Stimulated activated CD8-positive, alpha-beta memory T cell treated with anti-CD3 and anti-CD28 coated beads, Interleukin-7, amount 100 ng/mL, for 48 hours (primary cell): ENCODE results near the gene ARHGAP31.
"Not testable (repeated sequence)": the region's sequence is repeated elsewhere in the genome, so short reads cannot be mapped to it uniquely, and the experiment has no call there.

Experiments
- DNase-seq, 2 donors: peaks; one replicate each; pipeline ENCODE4 v3.0.0-alpha.2; 2020; ENCODE audit warnings: low read depth in 1 of 2; ENCODE audit errors: extremely low read depth in 1 of 2

The ARHGAP31 gene

DNA sequence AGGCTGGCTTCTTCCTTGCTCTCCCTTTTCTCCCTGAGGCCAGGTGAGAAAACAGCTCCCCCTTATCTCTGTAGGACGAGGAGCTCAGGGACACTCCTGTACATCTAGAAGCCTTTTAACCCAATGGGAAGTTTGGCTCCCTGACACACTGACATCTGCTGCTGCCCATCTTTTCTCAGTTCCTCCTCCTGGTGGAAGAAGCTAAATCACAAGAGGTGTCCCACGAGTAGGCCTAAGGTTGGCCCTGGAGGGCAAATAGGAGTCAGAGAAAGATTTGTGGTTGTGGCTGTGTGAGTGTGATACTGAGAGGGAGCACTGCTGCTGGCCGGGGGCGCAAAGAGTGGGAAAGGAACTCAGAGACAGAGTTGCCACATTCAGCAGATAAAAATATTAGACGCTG lies 49.5 kb downstream of the ARHGAP31 start:
- no peak for DNase-seq

DNA sequence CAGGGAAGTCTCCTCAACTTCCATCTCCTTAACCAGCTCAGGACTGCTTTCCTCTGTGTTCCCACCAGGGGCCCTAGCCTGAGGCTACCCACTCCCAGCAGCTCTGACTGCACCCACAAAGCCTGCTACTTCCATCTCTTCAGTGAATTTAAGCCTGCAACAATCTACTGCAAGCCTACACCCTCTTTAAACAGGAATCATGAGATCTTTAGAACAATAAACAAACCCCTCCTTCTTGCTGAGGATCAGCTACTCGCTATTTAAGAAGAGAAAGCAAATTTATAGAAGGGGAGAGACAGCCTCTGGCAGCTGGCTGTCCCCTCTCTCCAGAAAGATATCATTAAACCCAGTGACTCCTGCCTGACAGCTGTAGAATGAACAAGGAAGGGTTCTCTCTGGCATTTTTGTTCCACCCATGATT lies 51.9 kb downstream of the ARHGAP31 start:
- no peak for DNase-seq

DNA sequence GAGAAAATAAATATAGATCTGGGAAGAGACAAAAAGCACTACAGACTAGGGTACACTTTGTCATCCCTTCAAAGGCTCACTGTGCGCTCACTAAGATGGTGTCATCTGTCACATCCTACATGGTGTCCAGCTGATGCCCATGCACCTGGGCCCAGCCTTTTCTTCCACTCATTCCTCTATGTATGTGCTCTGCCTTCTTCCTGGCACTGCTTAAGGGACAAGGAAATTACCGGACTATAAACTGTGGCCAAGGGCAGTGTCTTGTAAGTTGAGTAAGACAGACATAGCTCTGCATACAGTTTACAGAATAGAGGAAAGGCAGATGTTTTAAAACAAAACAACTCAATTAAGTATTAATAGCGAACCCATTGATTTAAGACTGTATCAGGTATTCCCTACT lies 52.9 kb downstream of the ARHGAP31 start:
- DNase-seq: no peak

DNA sequence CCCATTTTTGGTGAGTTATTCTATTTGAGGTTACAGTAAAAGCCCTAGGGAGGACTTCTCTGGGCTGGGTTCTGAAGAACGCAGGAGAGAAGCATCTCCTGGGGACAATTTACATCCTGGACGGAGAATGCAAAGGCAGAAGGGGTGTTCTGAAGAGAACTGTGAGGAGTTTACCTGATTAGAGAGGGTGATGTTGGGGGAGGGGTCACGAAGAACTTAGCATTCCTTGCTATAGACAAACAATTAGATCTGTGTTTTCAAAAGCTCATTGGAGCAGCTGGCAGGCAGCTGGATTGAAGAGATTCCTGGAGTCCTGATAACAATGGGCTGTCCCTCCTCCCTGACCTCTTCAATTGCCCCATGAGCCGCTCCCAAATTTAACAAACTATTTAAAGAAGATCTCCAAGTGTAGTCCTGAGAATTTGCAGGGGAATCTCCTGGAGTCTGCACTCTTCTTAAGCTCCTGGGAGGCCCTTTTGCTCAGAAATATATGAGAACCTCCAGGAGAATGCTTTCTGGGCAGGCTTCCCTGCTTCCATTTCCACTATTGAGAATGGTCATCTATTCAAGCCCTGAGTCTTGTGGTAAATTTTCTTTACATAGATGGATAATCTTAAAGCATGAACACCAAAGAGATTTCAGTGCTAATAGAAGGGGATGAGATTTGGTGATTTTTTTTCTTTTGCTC lies 55.3 kb downstream of the ARHGAP31 start:
- no peak for DNase-seq

DNA sequence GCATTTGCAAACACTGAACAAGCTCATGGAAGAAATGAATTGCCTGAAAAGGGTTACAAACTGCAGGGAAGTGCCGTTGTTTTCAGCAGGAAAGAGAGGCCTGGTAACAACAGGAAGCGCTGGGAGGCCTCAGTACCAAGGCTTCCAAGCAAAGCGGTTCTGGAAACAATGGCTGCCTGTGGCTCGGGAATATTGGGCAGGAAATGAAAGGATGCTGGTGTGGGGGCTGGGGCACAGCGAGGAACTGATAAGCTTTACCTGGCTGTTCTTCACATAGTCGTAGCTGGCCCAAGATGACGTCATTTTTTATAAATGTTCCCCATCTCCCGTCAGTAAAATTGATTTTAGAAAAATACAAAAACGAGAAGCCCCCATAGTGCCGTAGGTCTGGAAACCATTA lies 55.9 kb downstream of the ARHGAP31 start:
- DNase-seq: no peak

DNA sequence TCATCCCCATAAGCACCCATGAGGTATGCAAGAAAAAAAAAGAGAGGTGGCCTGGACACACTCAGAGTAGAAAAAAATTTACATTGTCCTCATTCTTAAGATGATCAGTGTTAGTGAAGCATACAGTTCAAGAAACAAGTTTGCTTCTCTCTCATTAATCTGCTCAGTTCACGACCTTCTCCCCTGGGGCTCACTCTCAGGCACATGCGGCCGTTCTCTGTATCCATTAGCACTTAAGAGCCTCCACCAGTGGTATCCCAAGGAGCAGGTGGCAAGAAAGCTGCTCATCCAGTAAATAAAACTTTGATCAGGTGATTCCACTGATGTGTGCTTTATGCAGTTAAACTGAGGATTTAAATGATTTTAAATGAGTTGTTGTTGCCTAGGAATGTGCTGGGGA lies 57.4 kb downstream of the ARHGAP31 start:
- DNase-seq: no peak

DNA sequence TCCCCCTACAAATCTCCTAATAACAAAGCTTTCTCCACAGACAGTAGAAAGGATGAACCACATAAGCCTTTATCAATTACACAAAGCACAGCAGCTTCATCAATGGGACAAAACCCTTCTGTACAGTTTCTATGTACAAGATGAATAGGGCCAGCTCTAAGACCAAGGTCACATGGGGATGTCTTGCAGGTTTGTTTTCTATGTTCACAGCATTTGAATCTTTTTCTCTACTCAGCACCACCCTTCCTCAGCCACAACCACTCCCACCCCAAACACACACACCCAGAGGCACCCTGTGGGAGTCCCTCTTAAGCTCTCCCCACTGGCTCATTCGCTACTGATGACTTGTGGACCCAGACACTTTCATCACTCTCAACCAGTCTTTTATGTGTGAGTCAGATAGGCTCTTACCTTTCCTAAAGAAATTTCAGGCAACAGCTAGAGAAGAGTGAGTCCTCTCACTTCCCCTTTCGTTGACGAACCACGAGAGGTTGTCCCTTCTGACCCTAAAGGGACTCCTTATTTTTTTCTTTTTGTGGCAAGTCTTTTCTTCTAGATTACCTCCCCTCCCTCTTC lies 57.9 kb downstream of the ARHGAP31 start:
- peak; percentile 4 to 27 for DNase-seq

DNA sequence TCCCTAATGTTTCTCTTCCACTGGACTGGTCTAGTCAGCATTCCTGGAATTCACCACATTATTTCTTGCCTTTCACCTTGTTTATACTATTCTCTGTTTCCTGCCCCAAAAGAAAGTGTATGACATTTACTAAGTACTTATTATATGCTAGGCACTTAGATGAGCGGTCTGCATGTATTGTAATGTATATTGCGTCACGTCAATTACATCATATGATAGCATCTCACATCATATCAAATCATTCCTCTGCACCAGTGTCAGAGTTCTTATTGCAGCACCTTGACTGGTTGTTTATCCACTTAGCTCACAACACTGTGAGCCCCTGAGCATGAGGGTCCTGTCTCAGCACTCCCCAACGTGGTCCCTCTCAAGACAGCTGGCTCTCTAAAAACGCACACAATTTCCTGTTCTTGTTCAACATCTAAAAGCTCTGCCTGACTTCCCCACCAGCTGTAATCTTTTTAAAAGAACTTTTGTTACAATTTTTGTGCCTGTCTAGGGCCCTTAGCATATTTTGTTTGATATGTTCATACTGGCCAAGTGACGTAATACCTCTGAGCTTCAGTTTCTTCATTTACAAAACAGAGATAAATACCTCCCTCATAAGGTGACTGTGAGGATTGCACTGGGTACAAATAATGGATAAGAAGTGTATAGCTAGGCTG lies 58.8 kb downstream of the ARHGAP31 start:
- DNase-seq: no peak

DNA sequence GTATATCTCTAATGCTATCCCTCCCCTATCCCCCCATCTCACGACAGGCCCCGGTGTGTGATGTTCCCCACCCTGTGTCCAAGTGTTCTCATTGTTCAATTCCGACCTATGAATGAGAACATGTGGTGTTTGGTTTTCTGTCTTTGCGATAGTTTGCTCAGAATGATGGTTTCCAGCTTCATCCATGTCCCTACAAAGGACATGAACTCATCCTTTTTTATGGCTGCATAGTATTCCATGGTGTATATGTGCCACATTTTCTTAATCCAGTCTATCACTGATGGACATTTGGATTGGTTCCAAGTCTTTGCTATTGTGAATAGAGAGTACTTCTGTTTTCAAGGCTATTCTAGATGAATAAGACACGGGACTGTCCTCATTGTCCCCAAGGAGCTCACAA lies 61.4 kb downstream of the ARHGAP31 start:
- not testable (repeated sequence) for DNase-seq

DNA sequence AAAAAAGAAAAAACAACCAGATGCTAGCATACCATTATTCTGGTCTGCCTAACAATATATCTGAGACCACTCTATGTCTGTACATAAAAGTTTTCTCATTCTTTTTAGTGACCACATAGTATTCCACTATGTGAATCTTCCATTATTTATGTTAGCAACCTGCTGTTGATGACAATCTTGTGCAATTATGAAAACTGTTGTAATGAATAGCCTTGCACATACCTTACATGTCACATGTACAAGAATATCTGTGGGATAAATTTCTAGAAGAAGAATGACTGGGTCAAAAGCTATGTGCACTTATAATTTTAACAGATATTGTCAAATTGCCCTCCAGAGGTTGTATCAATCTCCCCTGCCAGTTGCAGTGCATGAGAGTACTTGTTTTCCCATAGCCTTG lies 62.5 kb downstream of the ARHGAP31 start:
- no peak for DNase-seq

DNA sequence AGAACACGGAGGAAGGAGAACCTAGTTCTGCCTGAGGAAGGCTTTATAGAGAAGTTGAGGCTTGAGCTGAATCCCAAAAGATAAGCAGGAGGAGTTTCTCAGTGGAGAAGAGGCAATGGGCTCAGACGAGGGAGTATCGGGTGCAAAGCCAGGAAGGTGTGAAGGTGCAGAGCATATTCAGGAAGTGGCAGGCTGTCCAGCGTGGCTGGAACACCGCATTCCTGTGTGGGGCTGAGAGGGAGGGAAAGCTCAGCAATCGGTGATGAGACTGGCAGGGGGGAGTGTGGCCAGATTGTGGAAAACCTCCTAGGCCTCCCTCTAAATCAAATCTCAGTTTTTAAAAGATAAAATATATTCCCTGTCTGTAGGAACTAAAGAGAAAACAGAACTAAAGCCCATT lies 63.0 kb downstream of the ARHGAP31 start:
- no peak for DNase-seq

DNA sequence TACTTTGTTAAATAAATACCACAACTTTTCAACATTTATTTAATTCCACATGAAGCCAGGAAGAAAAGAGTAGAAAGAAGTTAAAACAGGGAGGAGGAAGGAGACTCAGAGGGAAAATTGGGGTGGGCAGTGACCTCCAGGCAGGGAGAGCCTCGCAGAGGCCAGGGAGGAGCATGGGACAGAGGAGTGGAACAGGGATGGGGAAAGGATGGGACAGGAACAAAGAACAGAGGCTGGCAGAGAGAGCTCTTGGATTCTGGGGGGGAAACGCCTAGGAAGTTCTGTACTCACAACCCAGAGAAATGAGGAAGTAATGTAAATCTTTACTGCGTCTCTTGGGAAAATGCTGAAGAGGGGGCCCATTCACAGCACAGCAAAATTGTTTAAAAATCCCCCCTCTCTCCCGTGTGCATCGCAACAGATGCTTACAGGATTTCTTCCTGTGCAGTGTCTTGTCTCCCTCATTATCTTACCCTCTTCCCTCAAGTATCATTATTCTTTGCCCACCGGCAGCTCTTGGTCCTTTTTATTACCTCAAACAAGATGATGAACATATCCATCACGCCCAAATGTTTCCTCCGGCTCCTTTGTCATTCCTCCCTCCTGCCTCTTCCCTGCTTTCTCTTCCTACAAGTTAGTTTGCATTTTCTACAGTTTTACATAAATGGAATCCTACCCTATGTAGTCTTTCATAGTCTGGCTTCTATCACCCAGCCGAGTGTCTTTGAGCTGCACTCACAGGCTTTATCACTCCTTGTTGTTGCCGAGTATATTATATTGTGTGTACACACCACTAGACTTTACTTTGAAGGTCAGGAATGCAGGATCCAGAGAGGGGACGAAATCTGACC lies 65.5 kb downstream of the ARHGAP31 start:
- DNase-seq: no peak

DNA sequence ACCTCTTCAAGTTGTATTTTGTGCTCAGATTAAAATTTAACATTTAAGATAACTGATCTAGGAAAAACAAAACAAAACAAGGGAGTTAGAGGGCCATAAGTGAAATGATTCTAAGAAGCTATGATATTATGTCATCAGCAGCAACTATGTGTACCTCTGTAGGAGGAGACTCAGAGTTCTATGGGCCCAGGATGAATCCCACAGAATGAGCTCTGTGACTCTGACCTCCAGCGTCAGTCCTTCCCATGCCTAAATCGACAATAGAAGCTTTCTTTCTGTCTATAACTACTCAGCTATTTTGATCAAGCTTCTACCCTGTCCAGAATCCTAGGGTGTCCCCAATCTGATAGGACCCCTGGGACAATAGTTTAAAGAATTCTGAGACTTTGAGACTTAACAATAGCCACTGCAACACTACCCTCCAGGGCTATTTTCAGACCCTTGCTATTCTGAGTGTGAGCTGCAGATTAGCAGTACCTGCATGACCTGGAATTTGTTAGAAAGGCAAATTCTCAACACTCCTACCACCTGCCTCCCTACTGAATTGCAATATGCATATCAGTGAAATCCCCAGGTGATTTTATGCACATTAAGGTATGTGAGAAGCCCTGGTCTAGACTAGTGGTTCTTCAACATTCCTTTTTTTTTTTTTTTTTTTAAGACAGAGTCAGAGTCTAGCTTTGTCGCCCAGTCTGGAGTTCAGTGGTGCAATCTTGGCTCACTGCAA lies 66.7 kb downstream of the ARHGAP31 start:
- DNase-seq: no peak

DNA sequence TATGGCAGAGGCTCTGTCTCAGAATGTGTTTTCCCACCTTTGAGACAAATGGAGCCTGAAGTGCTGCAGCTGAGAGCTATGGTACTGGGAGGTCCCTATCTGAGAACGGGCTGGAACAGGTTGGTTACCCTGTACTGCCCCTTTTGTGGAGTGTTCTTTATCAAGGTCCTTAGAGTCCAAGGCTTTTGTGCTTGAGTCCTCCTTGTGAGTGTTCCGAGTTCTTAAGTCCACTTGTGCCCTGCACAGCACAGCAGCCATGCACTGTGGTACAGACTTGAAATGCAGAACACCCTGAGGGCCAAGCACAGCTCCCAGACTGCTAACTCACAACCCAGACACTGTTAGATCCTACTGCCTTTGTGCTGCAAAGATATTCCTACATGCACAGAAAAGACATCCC lies 67.8 kb downstream of the ARHGAP31 start:
- DNase-seq: no peak

DNA sequence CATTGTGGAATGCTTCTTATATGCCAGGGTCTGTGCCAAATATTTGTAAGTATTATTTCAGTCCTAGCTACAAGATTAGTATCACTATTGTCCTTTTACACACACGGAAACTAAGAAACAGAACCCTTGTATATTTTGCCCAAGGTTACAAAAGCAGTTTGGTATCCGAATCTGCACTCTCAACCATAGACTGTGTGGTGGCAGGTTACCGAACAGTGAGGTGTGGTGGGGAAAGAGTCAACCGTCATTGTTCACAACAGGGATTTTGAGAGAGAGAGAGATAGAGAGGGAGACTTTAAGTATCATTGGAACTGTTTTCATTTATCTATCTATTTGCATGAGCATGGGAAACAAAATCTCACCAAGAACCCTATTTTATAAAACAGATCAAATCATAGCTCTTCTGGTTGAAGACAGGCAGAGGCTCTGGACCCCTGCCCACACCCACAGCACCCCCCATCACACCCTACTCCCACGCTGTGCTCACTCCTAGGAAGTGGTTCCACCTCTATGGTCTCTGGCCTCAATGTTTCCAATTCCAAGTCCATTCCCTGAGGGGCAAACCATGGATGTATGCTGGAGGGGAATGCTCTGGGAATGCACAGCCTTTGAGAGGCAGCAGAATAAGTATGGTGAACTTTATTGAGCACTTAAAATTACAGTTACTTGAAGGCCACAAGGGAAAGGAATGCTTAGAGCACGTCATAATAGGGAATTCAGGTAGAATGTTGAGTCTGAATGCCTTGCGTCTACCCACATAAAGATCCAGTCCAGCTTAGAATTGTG lies 69.0 kb downstream of the ARHGAP31 start:
- DNase-seq: no peak

DNA sequence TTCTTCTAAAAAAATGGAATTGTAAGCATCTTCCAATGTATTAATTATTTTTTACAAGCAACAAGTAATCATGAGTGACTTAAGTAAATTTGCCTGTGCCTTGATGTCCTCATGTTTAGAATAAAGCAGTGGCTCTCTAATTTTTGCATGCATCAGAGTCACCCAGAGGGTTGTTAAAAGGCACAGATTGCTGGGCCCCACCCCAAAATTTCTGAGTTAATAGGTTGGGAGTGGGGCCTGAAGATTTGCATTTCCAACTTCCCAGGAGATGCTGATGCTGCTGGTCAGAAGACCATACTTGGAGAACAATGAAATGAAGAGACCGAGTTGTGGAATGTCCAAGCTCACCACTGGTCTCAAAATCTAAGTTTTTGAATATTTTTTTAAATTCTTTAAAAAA lies 70.2 kb downstream of the ARHGAP31 start:
- DNase-seq: no peak

DNA sequence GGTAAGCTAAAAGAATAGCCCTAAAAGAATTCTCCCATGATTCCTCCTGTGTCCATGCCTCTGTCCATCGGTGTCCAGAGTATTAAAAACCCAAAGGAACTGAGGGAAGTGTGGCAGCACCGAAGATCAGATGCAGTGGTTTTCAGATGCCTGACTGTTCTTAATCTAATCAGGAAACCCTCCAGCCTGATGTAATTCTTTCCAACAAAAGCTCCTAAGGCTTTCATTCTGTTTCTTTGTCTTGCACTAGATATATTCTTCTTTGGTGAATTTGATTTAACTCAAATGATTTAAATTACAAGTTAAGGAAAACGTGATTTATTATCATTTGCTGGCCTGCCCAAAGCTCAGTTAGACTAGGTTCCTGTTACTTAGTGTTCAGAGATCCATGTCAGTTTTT lies 71.2 kb downstream of the ARHGAP31 start:
- DNase-seq: no peak

DNA sequence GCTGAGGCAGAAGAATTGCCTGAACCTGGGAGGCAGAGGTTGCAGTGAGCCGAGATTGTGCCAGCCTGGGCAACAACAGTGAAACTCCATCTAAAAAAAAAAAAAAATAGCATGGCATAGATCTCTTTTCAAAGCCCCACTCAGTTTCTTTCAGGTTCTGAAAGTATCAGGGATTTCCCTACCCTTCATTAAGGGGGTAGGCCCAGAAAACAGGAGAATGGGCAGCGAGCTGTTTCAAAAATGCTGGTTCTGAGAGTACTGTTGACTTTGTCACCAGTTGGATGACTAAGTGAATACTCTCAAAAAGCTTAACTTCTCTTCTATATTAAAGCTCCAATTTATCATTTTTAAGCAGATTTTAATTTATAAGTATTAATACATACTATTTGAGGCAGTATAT lies 72.8 kb downstream of the ARHGAP31 start:
- no peak for DNase-seq

DNA sequence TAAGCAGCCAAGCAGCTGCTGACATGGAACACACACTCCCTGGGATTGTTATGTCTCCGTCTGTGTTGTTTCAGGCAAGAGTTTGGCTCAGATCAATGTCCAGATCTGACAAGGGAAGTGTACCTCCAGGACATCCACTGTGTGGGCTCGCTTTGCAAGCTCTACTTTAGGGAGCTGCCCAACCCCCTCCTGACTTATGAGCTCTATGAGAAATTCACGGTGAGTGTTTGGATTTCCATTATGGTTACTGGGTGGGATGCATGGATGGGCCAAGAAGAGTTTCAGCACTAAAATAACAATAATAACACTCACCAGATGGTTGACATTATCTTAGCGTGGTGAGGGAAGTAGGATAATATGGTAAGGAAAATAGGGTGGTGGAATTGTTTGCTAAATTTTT lies 74.1 kb downstream of the ARHGAP31 start:
- no peak for DNase-seq

DNA sequence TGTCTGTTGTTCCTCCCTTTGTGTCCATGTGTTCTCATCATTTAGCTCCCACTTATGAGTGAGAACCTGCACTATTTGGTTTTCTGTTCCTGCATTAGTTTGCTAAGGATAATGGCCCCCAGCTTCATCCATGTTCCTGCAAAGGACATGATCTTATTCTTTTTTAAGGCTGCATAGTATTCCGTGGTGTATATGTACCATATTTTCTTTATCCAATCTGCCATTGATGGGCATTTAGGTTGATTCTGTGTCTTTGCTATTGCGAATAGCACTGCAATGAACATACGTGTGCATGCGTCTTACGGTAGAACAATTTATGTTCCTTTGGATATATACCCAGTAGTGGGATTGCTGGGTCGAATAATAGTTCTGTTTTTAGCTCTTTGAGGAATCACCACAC lies 77.6 kb downstream of the ARHGAP31 start:
- not testable (repeated sequence) for DNase-seq
